Thymus (tissue), 11 donors: Measurements from ENCODE around the gene ECT2. TPM values are rescaled to one million over a fixed set of nuclear protein-coding genes. Genes with fewer than 3 reads are reported as not detected.
A peak's percentile ranks its signal among the peaks of the same experiment; 100 is the strongest.
"Not testable (repeated sequence)": the region's sequence is repeated elsewhere in the genome, so short reads cannot be mapped to it uniquely, and the experiment has no call there.

Experiments
- DNase-seq, 9 donors: peaks; one replicate each; pipeline ENCODE4 v3.0.0-alpha.2; 2013; ENCODE audit warnings: low spot score in 9 of 9, low read depth in 6 of 9, missing footprints in 1 of 9
- H3K27ac ChIP-seq, 2 donors: one replicate each; pipeline ENCODE4 v1.5.1; 2013; ENCODE audit warnings: control low read depth in 1 of 2, low read depth in 1 of 2, low read length in 1 of 2, mild to moderate bottlenecking in 1 of 2, moderate library complexity in 1 of 2
- H3K27me3 ChIP-seq, 2 donors: one replicate each; pipeline ENCODE4 v1.5.1; 2013; ENCODE audit warnings: low read length in 1 of 2; ENCODE audit not compliant: control insufficient read depth in 2 of 2, insufficient read depth in 1 of 2
- H3K36me3 ChIP-seq, 2 donors: one replicate each; pipeline ENCODE4 v1.5.1; 2013; ENCODE audit warnings: low read length in 1 of 2, mild to moderate bottlenecking in 1 of 2, moderate library complexity in 1 of 2; ENCODE audit not compliant: control insufficient read depth in 2 of 2, insufficient read depth in 2 of 2
- H3K4me1 ChIP-seq, 2 donors: one replicate each; pipeline ENCODE4 v1.5.1; 2013; ENCODE audit warnings: low read length in 2 of 2; ENCODE audit not compliant: control insufficient read depth in 2 of 2, insufficient read depth in 2 of 2
- H3K4me3 ChIP-seq, 2 donors: one replicate each; pipeline ENCODE4 v1.5.1; 2013; ENCODE audit warnings: low read length in 2 of 2, control low read depth in 1 of 2, mild to moderate bottlenecking in 1 of 2
- H3K9me3 ChIP-seq, 2 donors: one replicate each; pipeline ENCODE4 v1.5.1; 2013; ENCODE audit warnings: low read length in 1 of 2, mild to moderate bottlenecking in 1 of 2; ENCODE audit not compliant: control insufficient read depth in 2 of 2, insufficient read depth in 1 of 2
- WGBS: extraction: QIAGEN DNeasy Blood & Tissue Kit; methylation state at CpG from one replicate; pipeline ENCODE4 v1.1.7; 2013; 5-methylcytosine and 5-hydroxymethylcytosine counted together
- polyA plus RNA-seq: library from polyadenylated mRNA; stranded (reverse); fragments of 200-250 nt; gene quantifications from one replicate; pipeline ENCODE4 v1.2.3, GENCODE V29; 2013
- total RNA-seq: library from RNA; stranded (reverse); fragments of 120-200 nt; gene quantifications from one replicate; pipeline ENCODE4 v1.2.4, GENCODE V29; 2013
- donor health status: healthy.

ECT2 gene
- total and polyA plus RNA-seq, 2 donors, result 7.9 to 39.0 TPM

GRCh38 chr3:172752651-172753050, 2.1 kb downstream of the ECT2 start:
- peak in 6 of 9 donors; percentile 14 to 64 (median 34) for DNase-seq
- WGBS, result 95% methylated on average over 1 of the region's 1 CpG
- Histone ChIP-seq H3K27ac (peak overlapping the region in 1 of 2 donors; percentile 11), H3K36me3 (peaks cover 0 to 31% of the 10 kb centered on the region in 2 donors), H3K9me3 (no peaks in the 10 kb centered on the region), H3K4me3 (peak overlapping the region; percentile 7 to 9), H3K4me1 (peaks cover 5 to 17% of the 10 kb centered on the region in 2 donors), H3K27me3 (no peaks in the 10 kb centered on the region)

GRCh38 chr3:172753125-172753524, 2.6 kb downstream of the ECT2 start:
- H3K9me3 ChIP-seq, result no peaks in the 10 kb centered on the region
- no peaks in the 10 kb centered on the region for H3K27me3 ChIP-seq
- peak overlapping the region in 1 of 2 donors; percentile 9 for H3K4me3 ChIP-seq
- peak in 1 of 9 donors; percentile 18 for DNase-seq
- H3K27ac ChIP-seq, result peak overlapping the region in 1 of 2 donors; percentile 11
- 97% methylated on average over 1 of the region's 1 CpG for WGBS
- H3K4me1 ChIP-seq, result peaks cover 5 to 17% of the 10 kb centered on the region in 2 donors
- H3K36me3 ChIP-seq, result peaks cover 0 to 35% of the 10 kb centered on the region in 2 donors

GRCh38 chr3:172760416-172760815, 9.9 kb downstream of the ECT2 start:
- not testable (repeated sequence) for H3K27ac ChIP-seq, H3K4me1 ChIP-seq, H3K4me3 ChIP-seq, H3K27me3 ChIP-seq, H3K9me3 ChIP-seq, DNase-seq
- peaks cover 15 to 60% of the 10 kb centered on the region in 2 donors for H3K36me3 ChIP-seq
- WGBS, result 98% methylated on average over 6 of the region's 6 CpGs

GRCh38 chr3:172766241-172766640, 15.7 kb downstream of the ECT2 start:
- H3K4me1 ChIP-seq, result no peaks in the 10 kb centered on the region
- no peaks in the 10 kb centered on the region for H3K27me3 ChIP-seq
- no peak for DNase-seq
- no peak overlapping the region for H3K27ac ChIP-seq
- no peak overlapping the region for H3K4me3 ChIP-seq
- peaks cover 12 to 69% of the 10 kb centered on the region in 2 donors for H3K36me3 ChIP-seq
- H3K9me3 ChIP-seq, result no peaks in the 10 kb centered on the region
- WGBS, result 100% methylated on average over 2 of the region's 2 CpGs

GRCh38 chr3:172766718-172767405, 16.3 kb downstream of the ECT2 start:
- WGBS, result 97% methylated on average over 10 of the region's 10 CpGs
- no peak for DNase-seq
- H3K9me3 ChIP-seq, result no peaks in the 10 kb centered on the region
- no peaks in the 10 kb centered on the region for H3K4me1 ChIP-seq
- H3K4me3 ChIP-seq, result no peak overlapping the region
- H3K27me3 ChIP-seq, result no peaks in the 10 kb centered on the region
- H3K27ac ChIP-seq, result no peak overlapping the region
- peaks cover 14 to 72% of the 10 kb centered on the region in 2 donors for H3K36me3 ChIP-seq

GRCh38 chr3:172770382-172770781, 19.9 kb downstream of the ECT2 start:
- 98% methylated on average over 1 of the region's 1 CpG for WGBS
- H3K27ac ChIP-seq, result no peak overlapping the region
- no peaks in the 10 kb centered on the region for H3K9me3 ChIP-seq
- H3K4me1 ChIP-seq, result no peaks in the 10 kb centered on the region
- H3K4me3 ChIP-seq, result no peak overlapping the region
- peaks cover 13 to 70% of the 10 kb centered on the region in 2 donors for H3K36me3 ChIP-seq
- no peak for DNase-seq
- no peaks in the 10 kb centered on the region for H3K27me3 ChIP-seq

DNA sequence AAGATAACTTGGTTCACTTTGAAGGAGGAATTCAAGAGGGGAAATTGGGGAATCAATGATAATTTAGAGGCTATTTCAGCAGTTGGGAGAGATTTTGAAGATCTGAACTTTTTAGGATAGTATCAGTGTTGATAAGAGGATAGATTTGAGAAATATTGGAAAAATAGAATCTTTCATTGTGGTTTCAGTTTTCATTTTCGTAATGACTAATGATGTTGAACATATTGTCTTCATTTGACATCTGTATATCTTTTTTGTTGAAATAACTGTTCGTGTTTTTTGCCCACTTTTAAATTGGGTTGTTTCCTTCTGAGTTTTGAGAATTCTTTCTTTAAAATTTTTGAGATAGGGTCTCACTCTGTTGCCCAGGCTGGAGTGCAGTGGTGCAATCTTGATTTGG, 21.1 kb downstream of the ECT2 start:
- H3K9me3 ChIP-seq, result no peaks in the 10 kb centered on the region
- 98% methylated on average over 2 of the region's 2 CpGs for WGBS
- DNase-seq, result no peak
- no peaks in the 10 kb centered on the region for H3K27me3 ChIP-seq
- H3K27ac ChIP-seq, result no peak overlapping the region
- H3K4me1 ChIP-seq, result no peaks in the 10 kb centered on the region
- H3K36me3 ChIP-seq, result peaks cover 16 to 71% of the 10 kb centered on the region in 2 donors
- no peak overlapping the region for H3K4me3 ChIP-seq

DNA sequence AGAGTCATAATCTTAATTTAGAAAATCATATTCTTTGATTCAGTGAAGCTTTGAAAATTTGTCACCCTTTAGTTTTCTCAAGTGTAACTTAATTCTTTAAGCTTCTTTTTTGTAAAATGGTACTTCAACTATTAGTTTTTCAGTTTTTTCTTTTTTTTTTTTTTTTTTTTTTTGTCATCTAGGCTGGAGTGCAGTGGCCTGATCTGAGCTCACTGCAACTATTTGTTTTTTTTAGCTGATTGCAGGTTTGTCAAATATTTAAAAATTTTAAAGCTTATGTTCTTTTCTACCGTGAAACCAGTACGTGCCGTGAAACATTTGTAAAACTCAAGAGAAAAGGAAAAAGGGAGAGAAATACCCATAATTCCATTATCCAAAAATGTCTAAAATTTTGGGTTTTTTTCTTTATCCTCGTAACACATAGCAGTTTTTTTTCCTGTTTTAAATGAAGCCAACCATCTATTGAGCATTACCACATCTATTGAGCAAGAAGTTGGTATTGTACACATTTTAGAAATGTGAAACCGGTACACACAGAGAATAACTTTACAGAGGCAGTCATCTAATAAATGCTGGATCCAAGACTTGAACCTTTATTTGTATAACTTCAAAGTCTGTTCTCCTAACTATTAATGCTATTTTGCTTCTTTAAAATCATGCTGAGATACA, 25.7 kb downstream of the ECT2 start:
- WGBS, result 97% methylated on average over 5 of the region's 5 CpGs
- Histone ChIP-seq H3K4me1 (no peaks in the 10 kb centered on the region), H3K27ac (no peak overlapping the region), H3K36me3 (peaks cover 31 to 73% of the 10 kb centered on the region in 2 donors), H3K9me3 (no peaks in the 10 kb centered on the region), H3K27me3 (no peaks in the 10 kb centered on the region), H3K4me3 (no peak overlapping the region)
- no peak for DNase-seq

DNA sequence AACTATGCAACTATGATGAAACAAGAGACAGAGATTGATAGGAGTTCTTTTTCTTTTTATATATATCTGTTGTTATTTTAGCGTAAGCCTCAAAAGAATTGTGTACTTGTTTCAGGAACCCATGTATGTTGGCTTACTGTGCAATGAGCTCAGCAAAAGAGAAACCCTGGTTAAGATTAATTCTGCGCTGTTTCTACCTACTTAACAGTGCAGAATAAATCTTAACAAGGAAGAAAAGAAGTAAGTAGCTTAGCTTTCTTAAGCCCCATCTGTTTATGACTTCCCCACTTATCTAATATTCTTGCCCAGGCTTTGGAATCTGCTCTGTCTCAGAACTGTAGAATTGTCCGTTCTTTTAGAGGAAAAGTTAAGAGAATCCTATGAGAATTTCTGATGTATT, 27.4 kb downstream of the ECT2 start:
- Histone ChIP-seq H3K27me3 (no peaks in the 10 kb centered on the region), H3K9me3 (no peaks in the 10 kb centered on the region), H3K27ac (no peak overlapping the region), H3K4me3 (no peak overlapping the region), H3K36me3 (peaks cover 31 to 65% of the 10 kb centered on the region in 2 donors), H3K4me1 (no peaks in the 10 kb centered on the region)
- DNase-seq, result no peak
- 100% methylated on average over 3 of the region's 3 CpGs for WGBS
